HG03342 (cell line): Measurements from ENCODE around the gene CHD3.
A peak's percentile ranks its signal among the peaks of the same experiment; 100 is the strongest.
"Not testable (repeated sequence)": the region's sequence is repeated elsewhere in the genome, so short reads cannot be mapped to it uniquely, and the experiment has no call there.

Source experiments
- ATAC-seq: cut with Tn5 transposase; IDR thresholded peaks from one replicate; pipeline ENCODE4 v1.9.1; 2021; ENCODE audit warnings: mild to moderate bottlenecking, moderate library complexity; ENCODE audit not compliant: unreplicated experiment

The CHD3 gene

DNA sequence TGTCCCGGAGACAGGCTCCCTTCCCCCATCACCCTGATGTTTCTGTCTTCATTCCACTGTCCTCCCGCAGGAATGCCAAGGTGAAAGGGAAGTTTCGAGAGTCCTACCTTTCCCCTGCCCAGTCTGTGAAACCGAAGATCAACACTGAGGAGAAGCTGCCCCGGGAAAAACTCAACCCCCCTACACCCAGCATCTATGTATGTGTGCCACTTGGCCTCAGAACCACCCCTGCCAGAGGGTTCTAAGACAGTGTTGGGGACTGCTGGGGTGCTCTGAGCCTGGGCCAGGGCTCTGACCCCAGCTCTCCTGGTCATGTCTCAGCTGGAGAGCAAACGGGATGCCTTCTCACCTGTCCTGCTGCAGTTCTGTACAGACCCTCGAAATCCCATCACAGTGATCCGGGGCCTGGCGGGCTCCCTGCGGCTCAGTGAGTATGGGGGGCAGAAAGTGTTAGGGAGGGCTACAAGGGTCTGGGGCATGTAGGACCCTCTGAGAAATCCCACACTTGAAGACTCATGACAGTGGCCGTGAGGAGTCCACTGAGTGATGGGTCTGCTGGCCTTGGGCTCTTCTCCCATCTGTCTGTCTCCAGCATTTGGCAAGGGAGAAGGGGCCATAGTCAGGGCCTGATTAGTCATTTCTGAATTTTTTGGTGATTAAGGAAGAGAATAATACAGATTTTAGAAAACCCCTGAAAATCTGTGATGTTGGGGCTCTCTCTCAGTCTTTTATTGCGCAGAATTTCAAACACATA is 38.7 kb upstream of the CHD3 start:
- no peak for ATAC-seq

GRCh38 chr17:7850701-7851437 is 37.7 kb upstream of the CHD3 start:
- no peak for ATAC-seq

- peak; percentile 64 for ATAC-seq
Observed at GRCh38 chr17:7851438-7852261, 36.9 kb upstream of the CHD3 start.

- no peak for ATAC-seq
Observed at GRCh38 chr17:7852262-7852670, 36.3 kb upstream of the CHD3 start.

GRCh38 chr17:7852919-7853690 is 35.5 kb upstream of the CHD3 start:
- ATAC-seq: no peak

DNA sequence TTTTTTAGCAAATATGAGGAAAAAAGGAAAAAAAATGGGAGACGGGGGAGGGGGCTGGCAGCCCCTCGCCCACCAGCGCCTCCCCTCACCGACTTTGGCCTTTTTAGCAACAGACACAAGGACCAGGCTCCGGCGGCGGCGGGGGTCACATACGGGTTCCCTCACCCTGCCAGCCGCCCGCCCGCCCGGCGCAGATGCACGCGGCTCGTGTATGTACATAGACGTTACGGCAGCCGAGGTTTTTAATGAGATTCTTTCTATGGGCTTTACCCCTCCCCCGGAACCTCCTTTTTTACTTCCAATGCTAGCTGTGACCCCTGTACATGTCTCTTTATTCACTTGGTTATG is 34.9 kb upstream of the CHD3 start:
- no peak for ATAC-seq

GRCh38 chr17:7854078-7854777 is 34.4 kb upstream of the CHD3 start:
- no peak for ATAC-seq

DNA sequence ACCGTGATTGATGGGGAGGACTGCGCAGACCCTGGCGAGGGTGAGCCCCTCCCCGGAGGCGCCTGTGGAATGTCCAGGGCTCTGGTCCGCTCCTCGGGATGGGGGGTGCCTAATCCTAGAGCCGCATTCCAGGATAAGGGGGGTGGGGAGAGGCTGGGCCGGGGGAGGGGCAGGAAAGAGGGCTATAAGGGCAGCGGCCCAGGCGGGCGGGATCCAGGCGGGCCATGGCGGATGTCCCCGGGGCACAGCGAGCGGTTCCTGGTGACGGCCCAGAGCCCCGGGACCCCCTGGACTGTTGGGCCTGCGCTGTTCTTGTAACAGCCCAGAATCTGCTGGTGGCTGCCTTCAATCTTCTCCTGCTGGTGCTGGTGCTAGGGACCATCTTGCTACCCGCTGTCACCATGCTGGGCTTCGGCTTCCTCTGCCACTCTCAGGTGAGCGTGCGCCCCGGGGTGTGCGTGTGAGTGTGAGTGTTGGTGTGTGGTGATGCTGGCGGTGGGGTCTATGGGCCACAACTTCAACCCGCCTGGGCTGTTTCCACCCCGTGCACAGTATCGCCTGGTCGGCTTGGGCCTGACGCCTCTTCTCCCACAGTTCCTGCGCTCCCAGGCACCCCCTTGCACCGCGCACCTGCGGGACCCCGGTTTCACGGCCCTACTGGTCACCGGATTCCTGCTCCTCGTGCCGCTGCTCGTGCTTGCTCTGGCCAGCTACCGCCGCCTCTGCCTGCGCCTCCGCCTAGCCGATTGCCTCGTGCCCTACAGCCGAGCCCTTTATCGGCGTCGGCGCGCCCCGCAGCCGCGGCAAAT is 33.5 kb upstream of the CHD3 start, which contains the start of gene TMEM88:
Gene TMEM88, plus strand, starts transcription at position 216 of the 809 bp plus-strand sequence. Its CDS starts 9 bp downstream, at position 225.
- ATAC-seq: no peak

DNA sequence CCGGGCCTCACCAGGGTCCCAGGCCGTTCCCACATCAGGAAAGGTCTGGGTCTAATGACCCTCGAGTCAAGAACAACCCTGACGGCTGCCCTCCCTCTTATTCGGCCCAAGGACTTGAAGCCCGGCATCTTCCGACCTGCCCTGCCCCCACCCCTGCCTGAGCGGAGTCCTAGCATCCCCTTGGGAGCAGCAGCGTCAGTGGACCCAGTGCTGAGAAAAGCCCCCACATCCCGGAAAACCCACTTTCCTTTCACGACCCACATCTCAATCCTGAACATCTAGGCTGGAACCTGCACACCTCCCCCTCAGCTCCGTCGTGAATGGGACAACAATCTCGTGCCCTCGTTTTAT is 33.0 kb upstream of the CHD3 start:
- no peak for ATAC-seq

GRCh38 chr17:7856011-7856810 is 32.4 kb upstream of the CHD3 start:
- no peak for ATAC-seq

DNA sequence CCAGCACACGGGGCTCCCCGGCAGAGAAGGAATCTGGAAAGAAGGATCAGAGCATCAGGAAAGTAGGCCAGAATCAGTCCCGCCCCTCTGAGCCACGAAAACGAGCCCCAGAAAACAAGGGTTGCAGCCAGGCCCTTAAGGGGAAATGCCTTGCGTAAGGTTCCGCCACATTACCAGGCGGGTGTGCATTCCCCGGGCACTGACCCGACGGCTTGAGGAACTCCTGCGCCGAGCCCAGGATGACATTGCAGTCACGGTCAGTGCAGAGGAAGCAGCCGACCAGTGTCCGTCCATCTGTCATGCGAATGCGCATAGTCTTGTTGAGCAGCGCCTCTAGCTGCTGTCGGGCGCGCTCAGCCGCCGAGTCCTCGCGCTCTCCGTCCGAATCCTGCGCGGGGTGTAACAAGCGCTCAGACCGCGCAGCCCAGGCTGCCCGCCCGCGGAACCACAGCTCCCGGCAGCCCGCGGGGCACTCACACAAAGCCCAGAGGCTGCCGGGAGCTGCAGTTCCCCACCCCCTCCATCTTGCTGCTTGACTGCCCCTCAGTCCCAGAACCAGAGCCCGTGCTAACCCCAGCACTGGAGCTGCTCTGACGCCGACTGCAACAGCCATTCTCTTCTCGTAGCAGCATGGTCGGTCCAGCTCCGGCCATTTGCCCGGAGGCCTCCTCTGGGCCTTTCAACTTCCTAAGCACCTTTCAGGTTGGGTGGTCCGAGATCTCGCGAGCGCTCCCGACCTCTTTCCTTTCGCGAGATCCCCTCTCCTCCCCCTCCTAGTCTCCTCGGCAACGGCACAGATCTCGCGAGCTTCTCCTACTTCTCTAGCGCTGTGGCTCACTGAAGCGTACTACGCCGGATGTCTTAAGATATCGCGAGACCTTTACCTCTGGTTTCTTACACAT is 31.5 kb upstream of the CHD3 start, which contains the start of gene NAA38:
Gene NAA38, minus strand, starts transcription at position 749 of the 902 bp plus-strand sequence. Its CDS starts 96 bp downstream, at position 653.
- peak; percentile 72 for ATAC-seq

DNA sequence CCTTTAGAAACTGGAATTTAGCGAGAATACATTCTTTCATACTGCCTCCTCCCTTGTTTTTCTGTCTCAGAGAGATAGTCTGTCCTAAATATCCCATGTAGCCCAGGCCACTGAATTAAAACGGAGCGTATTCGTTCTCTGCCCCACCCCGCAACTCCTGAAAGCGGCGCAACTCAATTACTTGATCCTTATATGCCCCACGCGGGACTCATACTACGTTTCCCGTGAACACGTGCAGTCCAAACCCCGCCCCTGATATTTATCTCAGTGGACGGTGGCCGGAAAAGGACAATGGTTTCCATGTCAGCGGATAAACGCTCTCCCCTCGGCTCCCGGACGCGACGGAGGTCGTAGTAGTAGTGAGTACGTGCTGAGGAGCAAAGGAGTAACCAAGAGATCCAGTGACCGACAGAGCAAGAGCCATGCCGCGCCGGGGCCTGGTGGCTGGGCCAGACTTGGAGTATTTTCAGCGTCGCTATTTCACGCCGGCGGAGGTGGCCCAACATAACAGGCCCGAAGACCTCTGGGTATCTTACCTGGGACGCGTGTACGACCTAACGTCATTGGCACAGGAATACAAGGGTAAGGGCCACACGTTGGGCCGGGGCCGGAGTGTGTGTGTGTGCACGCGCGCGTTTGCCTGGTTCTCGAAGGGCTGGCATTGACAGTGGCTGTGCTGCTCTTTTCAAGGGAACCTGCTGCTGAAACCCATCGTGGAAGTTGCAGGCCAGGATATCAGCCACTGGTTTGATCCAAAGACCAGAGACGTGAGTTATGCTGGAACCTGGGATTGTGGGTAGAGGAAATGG is 30.7 kb upstream of the CHD3 start, which contains the start of gene CYB5D1:
Gene CYB5D1, plus strand, starts transcription at position 291 of the 809 bp plus-strand sequence. Its CDS starts 132 bp downstream, at position 423.
- peak; percentile 29 for ATAC-seq

DNA sequence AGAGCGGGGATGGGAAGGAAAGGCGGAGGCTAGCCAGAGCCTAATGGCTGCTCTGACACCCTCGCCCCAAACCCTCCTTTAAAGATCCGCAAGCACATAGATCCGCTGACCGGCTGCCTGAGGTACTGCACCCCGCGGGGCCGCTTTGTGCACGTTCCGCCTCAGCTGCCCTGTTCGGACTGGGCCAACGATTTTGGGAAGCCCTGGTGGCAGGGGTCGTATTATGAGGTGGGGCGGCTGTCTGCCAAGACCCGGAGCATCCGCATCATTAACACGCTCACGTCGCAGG is 30.1 kb upstream of the CHD3 start:
- no peak for ATAC-seq

DNA sequence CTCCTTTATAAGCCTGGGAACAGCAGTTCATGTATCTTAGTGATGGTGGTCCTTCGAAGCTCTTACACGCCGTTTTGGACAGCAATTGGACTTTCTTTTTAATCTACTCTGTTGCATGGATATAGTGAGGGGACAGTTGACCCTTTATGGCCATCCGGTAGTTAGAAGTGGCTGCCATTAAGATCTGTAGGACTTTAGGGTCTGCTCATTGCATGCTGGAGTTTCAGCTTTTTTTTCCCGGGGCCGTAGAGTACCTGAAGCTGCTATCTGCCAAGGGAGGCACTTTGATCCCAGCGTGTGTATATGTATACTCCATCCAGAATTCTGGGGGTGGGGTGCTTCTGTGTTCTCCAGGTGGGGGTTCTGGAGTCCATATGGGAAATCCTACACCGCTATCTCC is 29.6 kb upstream of the CHD3 start:
- no peak for ATAC-seq

GRCh38 chr17:7862692-7863437 is 25.7 kb upstream of the CHD3 start:
- no peak for ATAC-seq

GRCh38 chr17:7864384-7864783 is 24.2 kb upstream of the CHD3 start:
- ATAC-seq: not testable (repeated sequence)
